Right kidney (tissue), 1 donor: ENCODE measurements around the gene CTU1.
A peak's percentile ranks its signal among the peaks of the same experiment; 100 is the strongest.

Source experiments
- DNase-seq: peaks from one replicate; pipeline ENCODE4 v3.0.0-alpha.2; 2016

The CTU1 gene

DNA sequence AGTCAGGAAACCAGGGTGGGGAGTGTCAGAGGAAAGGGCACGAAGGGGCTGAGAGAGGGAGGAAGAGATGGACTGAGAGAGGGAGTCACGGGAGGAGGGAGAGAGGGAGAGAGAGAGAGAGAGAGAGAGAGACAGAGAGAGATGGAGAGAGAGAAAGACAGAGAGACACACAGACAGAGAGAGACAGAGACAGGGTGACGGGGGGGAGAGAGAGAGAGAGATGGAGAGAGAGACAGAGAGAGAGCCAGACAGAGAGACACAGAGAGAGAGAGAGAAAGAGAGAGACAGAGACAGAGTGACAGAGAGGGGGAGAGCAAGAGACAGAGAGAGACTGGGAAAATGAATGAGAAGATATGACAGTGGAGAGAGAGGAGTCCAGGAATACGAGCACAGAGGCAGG is 25.0 kb downstream of the CTU1 start:
- no peak for DNase-seq

DNA sequence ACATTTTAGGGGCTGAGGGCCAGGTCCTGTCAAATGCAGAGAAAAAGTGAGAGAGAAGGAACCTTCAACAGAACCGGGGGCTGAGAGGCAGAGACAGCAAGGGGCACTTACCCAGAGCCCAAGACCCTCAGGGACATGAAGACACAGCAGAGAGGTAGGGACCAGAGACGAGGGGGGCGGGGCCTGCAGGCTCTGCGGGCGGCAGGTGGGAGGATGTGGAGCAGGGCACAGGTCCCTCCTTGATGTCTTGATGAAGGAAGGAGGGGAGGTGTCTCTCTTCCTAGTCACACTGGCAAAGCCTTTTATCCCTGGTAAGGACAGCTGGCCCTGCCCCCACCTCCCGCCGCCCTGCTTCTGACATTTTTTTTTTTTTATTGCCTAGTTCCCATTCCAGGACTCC is 25.6 kb downstream of the CTU1 start, which contains the start of gene KLK14:
TSS of gene KLK14 (minus strand) at position 277 of the 400 bp plus-strand sequence. CDS start at position 4, 273 bp downstream.
- no peak for DNase-seq

DNA sequence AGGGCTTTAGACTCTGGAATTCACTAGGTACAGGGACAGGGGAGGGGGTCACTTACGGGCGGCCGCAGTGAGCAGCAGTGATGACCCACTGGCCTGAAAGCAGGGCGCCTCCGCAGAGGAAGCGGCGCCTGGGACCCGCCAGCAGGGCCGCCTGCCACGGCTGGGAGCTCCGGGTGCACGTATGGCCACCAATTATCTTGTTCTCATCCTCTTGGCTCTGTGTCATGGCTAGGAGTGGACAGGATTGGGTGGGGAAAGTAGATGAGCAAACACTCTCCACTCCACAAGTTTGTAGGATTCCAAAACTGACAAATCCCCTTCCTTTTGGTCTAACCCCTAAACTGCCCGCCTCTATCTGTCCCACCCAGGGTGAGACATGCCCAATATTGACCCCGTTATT is 26.7 kb downstream of the CTU1 start:
- no peak for DNase-seq

DNA sequence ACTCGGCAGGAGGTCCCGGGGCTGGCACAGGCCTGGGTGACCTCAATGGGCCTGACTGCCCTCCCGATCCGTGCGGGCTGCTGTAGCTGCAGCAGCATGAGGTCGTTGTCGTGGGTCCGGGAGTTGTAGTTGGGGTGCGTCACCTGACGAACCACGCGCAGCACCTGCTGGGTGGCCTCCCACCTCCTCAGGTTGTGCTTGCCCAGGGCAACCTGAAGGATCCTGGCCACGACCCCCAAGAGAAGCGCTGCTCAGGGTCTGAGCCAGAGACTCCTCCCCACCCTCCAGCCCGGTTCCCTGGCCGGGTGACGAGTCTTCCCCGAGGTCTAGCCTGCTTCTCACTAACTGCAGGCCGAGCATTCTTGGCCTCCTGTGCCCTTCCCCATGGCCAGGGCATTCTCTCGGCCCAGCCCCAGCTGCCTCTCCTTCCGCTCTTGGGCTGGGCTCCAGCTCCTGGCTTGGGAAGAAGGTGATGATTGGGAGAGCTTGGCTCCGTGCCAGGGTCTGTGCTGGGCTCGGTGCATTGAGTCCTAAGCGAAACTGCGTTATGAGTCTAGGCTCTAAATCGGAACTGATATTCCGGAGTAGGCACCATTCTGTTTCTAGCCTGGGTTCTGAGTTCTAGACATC is 28.6 kb downstream of the CTU1 start:
- no peak for DNase-seq

DNA sequence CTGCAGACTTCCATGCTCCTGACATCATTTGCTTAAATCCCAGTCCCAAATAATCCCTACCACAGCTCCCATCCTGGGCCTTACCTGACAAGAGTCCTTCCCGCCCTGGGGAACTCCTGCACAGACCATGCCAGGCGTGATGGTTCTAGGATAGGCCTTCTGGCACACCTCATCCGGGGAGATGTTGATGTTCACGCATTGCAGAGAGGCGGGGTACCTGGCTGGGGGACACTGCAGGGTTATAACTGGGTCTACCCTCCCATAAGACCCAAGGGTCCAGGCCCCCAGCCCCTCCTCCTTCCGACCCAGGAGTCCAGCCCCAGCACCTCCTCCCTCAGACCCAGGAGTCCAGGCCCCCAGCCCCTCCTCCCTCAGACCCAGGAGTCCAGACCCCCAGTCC is 29.5 kb downstream of the CTU1 start:
- DNase-seq, result no peak

DNA sequence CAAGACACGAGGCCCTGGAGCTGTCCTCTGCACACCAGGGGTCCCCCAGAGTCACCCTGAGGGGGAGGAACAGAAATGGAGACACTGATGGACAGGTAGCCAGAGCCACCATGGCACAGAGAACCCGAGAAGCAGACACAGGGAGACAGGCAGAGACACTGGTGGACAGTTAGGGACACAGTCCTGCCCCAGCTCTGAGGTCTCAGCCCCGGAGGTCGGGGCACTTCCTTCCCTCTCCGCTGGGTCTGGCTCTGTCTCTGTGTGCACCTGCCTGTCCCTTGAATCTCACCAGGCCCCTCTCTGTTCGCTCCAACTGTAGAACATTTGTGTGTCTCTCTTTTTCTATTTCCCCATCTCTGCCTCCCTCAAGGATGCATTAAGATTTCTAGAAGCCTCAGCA is 30.1 kb downstream of the CTU1 start:
- no peak for DNase-seq

DNA sequence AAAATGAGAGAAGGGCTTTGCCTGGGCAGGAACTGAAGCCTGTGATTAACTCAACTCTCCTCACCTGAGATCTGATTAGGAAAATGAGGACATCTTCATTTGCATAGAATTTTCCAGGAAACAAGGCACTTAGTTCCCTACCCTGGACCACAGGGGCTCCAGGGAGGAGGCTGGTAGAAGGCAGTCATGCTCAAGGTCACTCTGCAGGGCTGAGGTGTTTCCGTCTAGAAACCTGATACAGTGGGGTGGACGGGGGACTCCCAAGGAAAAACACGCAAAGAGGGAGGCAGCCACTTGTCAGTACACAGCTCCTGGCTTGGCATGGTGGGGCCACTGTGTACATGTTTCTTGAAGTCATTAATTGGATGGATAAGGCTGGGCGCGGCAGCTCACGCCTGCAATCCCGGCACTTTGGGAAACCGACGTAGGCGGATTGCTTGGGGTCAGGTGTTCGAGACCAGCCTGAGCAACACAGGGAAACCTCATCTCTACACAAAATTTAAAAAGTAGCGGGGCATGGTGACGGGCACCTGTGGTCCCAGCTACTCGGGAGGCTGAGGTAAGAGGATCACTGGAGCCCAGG is 31.5 kb downstream of the CTU1 start:
- DNase-seq, result no peak

DNA sequence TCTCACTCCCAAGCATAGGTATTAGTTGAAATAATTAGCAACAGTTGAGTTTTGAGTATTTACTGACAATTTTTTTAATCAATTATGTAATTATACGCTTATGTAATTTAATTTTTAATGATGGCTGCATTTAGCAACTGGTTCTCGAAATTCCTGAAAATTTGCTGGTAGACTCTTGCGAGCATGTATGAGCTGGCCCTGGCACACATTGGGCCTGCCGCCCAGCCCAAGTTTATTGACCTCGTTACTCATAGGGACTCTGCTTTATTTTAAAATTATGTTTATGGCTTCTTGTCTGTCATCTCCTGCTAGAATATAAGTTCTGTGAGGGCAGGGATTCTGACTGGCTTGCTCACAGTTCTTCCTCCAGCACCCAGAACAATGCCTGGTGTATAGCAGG is 32.2 kb downstream of the CTU1 start:
- no peak for DNase-seq

DNA sequence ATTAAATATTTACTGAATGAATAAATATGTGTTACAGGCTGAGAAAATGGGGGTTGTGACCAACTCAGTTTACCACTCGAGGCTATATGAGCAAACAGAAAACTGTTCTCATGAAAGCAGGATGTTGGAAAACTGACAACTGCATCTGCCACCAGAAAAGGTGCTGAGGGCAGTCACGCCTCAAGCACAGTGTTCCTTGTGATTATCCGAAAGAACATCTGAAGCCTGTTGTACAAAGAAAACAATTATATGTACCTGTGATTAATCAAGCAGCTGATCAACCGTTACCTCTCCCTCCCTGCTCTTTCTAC is 37.2 kb downstream of the CTU1 start:
- no peak for DNase-seq

DNA sequence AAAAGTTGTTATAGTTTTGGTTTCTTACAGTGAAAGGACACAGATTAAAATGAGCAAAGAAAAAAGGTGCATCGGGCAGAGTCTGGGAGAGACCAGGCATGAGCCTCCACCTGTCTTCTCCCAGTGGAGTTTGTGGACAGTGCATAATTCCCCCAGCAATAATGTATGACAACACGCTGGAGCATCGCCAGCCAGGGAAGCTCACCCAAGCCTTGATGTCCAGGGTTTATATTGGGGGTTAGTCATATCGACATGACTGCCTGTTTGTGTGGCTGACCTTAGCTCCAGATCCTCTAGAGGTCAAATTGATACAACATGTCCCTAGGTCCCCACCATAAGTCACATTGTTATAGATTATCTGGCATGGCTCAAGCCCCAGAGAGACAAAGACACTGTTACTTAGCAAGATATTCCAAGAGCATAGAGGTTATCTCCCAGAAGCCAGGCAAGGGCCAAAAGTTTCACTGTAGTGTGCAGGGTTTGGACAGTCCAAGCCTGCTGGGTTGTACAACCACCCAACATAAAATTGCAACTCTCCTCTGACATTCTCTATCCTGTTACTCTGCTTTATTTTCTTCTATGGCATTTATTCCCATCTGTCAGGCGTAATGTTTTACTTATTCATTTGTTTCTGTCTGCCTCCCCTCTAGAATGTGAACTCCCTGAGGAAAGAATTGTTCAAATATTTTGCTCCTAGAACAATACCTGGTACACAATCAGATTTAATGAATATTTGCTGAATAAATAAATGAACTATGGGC is 37.7 kb downstream of the CTU1 start:
- no peak for DNase-seq

DNA sequence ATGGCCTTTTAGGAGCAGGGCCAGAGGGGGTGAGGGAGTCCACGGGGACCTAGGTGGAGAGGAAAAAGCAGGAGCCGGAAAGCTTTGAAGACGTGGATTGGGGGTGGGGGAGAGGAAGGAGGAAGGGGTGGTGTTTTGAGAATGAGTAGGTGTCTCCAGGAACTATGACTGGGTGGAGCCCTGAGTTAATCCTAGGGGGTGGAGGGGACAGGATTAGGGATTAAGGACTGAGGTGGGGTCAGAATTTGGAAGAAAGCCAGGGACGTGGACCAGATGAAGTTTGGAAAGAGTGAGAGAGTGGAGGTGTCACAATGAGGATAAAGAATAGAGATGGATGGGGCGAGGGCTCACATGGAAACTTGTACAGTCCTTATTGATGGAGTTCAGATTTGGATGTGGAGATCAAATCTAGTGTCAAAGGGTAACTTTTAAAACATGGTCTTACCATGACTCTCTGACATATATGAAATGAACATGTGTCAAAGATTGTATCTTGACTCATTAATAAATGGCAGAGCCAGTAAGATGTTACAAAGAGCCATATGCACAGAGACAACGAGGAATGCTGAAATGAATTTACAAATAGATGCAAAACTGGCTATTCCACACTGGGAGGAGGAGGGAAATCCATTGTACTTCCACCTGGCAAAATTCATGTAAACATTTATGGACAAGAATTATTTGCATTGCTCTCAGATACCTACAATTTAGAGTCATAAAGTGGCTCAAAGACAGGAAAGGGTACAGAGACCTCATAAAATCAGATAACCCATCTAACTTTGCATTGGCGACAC is 41.6 kb downstream of the CTU1 start:
- no peak for DNase-seq

DNA sequence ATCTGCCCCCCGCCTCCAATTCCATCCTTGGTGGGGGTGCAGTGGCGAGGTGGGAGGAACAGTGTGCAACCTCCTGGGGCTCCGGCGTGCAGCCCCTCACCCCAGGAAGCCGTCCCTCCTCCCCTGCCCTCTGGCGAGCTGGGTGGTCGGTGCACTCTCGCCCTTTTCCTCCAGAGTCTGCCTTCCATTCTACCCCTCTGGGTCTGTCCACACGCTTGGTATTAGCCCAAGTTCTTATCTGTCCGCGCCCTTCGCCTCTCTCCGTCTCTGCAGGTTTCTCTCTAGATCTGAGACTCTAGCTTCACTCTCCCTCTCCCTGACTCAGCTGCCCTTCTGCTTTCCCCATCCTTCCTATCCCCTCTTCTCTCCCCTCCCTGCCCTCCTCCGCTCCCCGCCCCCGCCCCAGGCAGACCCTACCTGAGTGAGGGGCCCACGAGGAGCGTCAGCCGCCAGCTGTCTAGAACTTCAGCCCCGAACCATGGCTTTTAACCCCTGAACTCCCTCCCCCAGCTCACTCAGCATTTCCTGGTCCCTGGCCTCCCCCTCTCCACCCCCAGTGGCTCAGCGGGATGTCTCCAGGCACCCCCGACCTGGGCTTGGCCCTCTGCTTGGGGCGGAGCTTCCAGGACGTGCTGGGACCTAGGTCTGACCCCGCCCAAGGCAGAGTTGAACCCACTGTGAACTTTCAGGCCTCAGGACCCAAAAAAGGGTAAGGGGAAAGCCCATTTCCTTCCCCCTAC is 42.8 kb downstream of the CTU1 start:
- peak; percentile 26 for DNase-seq

DNA sequence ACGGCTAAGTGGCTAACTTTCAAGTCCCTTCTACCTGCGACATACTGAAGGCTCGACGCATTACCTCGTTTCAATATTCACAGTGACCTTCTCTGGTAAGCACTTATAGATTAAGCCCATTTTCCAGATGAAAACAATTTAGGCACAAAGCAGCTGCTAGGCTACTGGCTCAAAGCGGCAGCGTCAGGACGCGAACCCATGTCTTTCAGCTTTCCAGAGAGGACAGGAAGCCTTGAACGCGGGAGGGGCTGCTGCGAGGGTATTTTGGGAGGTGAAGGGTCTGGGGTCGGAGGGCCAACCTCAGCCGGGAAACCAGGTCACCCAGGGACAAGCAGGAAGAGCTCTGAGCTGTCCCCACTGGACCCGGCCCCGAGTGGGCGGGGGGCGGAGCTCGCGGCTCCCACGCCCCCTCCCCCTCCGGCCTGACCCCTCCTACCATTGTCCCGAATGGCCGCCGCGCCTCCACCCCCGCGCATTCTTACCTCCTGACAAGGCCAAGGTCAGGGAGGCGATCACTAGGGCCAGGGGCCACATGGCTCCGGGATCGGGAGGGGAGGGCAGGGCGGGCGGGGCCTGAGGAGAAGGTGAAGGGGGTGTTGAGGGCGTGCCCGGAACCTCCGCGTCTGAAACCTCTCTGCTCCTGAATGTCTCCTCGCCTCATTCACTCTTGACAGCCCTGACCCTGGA is 43.5 kb downstream of the CTU1 start, which contains the start of gene KLK13:
TSS of gene KLK13 (minus strand) at position 559 of the 687 bp plus-strand sequence. CDS start at position 534, 25 bp downstream.
- DNase-seq, result no peak

DNA sequence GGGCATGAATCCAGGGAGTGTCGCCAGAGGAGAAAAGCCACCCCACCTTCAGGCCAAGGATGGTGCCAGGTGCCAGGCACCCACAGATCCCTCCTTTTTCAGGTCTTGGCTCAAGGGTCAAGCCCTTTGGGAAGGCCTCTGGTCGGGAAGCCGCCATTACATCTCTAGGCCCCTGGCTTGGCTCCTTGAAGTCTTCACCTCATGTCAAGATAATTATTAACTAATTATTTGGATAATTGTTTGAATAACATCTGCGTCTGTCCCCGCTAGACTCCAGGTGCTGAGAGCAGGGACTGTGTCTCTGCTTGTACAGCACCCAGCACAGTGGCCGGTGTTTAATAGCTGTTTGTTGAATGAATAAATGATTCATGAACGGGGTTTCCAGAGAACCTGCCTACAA is 44.5 kb downstream of the CTU1 start:
- DNase-seq, result no peak

DNA sequence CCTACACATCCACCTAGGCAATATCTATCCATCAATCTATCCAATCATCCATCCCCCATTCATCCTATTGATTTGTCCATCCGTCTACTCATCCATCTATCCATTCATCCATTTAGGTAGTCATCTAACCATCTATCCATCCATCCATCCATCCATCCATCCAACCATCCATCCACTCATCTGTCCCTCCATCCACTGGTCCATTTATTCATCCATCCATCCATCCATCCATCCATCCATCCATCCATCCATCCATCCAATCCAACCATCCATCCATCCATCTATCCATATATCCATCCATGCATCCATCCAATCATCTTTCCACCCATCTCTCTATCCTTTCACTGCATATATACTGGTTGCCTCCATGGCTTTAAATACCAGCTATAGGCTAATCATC is 47.2 kb downstream of the CTU1 start:
- DNase-seq, result no peak

DNA sequence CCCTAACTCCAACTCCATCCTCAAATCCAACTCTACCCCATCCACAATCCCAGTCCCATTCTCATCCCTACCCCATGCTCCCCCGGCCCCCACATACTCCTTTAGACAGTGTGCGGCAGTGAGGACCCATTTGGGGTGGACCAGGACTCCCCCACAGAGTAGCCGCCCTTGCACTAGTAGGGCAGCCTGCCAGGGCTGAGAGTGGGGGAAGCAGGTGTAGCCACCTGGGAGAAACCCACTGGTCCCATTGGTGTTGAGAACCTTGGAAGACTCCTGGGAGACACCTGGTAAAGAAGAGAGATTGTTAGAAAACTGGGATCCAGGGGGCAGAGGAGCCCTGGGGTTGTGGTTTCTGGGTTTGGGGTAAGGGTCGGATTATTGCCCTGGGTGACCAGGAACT is 47.9 kb downstream of the CTU1 start:
- DNase-seq, result no peak

DNA sequence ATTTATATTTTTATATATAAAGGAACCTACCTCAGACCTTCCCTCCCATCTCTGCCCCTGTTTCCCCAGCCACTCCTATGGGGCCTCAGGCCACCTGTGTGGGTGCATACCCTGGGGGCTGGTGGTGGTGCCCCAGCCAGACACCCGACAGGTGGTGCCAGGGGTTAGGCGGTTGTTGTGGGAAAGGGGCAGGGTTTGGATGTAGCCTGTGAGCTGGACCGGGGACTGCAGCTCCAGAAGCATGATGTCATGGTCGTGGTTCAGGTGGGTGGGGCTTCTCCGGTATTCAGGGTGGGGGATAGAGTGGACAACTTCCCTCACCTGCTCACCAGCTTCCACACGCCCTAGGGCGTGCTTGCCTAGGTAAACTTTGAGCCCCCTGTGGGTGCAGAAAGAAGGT is 48.5 kb downstream of the CTU1 start:
- no peak for DNase-seq

DNA sequence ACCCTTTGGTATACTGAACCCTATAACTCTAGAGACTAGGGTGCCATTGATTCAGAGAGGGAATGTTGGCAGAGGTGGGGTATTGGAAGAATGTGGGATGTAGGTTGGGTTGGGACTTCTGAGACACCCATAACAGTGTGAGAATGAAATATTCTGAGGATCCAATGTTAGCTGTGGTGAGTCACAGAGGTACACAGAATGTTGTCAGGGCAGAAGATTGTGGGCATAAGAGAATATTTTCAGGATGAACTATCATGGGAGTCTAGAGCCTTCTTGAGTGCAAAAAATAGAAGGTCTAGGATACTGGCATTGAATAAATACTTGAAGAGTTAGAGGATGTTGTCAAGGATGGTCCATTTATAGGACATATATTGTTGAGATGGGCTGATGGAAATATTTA is 52.3 kb downstream of the CTU1 start:
- DNase-seq, result no peak
